Measurements from ENCODE around the gene CACNG7.

The CACNG7 gene

GRCh38 chr19:53957448-53958167 is 48.5 kb downstream of the CACNG7 start:
- no peak for DNase-seq

GRCh38 chr19:53958168-53958571 is 49.1 kb downstream of the CACNG7 start:
- DNase-seq, result no peak

- DNase-seq, result no peak
Measured at GRCh38 chr19:53958823-53959757, 50.0 kb downstream of the CACNG7 start.

GRCh38 chr19:53960187-53960586 is 51.1 kb downstream of the CACNG7 start:
- DNase-seq, result no peak

GRCh38 chr19:53960886-53961285 is 51.8 kb downstream of the CACNG7 start:
- DNase-seq, result no peak

GRCh38 chr19:53961523-53962356 is 52.7 kb downstream of the CACNG7 start:
- DNase-seq, result no peak

- no peak for DNase-seq
Measured at GRCh38 chr19:53962887-53963431, 53.9 kb downstream of the CACNG7 start, which contains the start of gene CACNG8. Gene CACNG8 (plus strand): TSS chr19:53962937.

- no peak for DNase-seq
Measured at GRCh38 chr19:53965091-53965490, 56.0 kb downstream of the CACNG7 start.

GRCh38 chr19:53966931-53967330 is 57.9 kb downstream of the CACNG7 start:
- no peak for DNase-seq

GRCh38 chr19:53969366-53969765 is 60.3 kb downstream of the CACNG7 start:
- DNase-seq, result no peak

- no peak for DNase-seq
Measured at GRCh38 chr19:53971673-53972072, 62.6 kb downstream of the CACNG7 start.

- DNase-seq, result peak; percentile 39
Measured at GRCh38 chr19:53977429-53977990, 68.4 kb downstream of the CACNG7 start.

GRCh38 chr19:53977991-53978731 is 69.1 kb downstream of the CACNG7 start:
- DNase-seq, result no peak

GRCh38 chr19:53978975-53979801 is 70.1 kb downstream of the CACNG7 start:
- DNase-seq, result no peak

GRCh38 chr19:53980539-53981375 is 71.7 kb downstream of the CACNG7 start:
- no peak for DNase-seq

- DNase-seq, result no peak
Measured at GRCh38 chr19:53981376-53981951, 72.4 kb downstream of the CACNG7 start.

- no peak for DNase-seq
Measured at GRCh38 chr19:53982001-53982451, 72.9 kb downstream of the CACNG7 start.

GRCh38 chr19:53982611-53983010 is 73.5 kb downstream of the CACNG7 start:
- no peak for DNase-seq

All from DMS153 (cell line).